Endodermal cell (in vitro differentiated cells): ENCODE data around the gene RPL18A. TPM values are rescaled to one million over a fixed set of nuclear protein-coding genes. Genes with fewer than 3 reads are reported as not detected.

Experiments
- DNase-seq: peaks from one replicate; pipeline ENCODE4 v3.0.0-alpha.2; 2017
- H3K27ac ChIP-seq: 2 replicates; pipeline ENCODE4 v1.5.1; 2013; ENCODE audit warnings: mild to moderate bottlenecking, low read depth, low read length, moderate library complexity
- H3K27me3 ChIP-seq: 2 replicates; pipeline ENCODE4 v1.6.1; 2013; ENCODE audit warnings: mild to moderate bottlenecking, low read length, moderate library complexity; ENCODE audit not compliant: insufficient read depth, control insufficient read depth, poor library complexity, severe bottlenecking
- H3K36me3 ChIP-seq: 2 replicates; pipeline ENCODE4 v1.7.0; 2013; ENCODE audit warnings: mild to moderate bottlenecking, low read length, moderate library complexity; ENCODE audit not compliant: control insufficient read depth, insufficient read depth
- H3K4me1 ChIP-seq: one replicate; pipeline ENCODE4 v1.7.0; 2013; ENCODE audit warnings: low read length; ENCODE audit not compliant: control insufficient read depth, insufficient read depth
- H3K4me3 ChIP-seq: 2 replicates; pipeline ENCODE4 v1.5.1; 2013; ENCODE audit warnings: mild to moderate bottlenecking, low read length, moderate library complexity
- H3K9ac ChIP-seq: 2 replicates; pipeline ENCODE4 v1.6.1; 2013; ENCODE audit warnings: mild to moderate bottlenecking, low read length, moderate library complexity; ENCODE audit not compliant: poor library complexity, severe bottlenecking; ENCODE audit errors: extremely low read depth
- H3K9me3 ChIP-seq: 2 replicates; pipeline ENCODE4 v1.6.1; 2013; ENCODE audit warnings: mild to moderate bottlenecking, low read length, moderate library complexity; ENCODE audit not compliant: control insufficient read depth
- H3K27ac Mint-ChIP-seq: 2 replicates; pipeline ENCODE4 v1.8.0; 2020; ENCODE audit warnings: mixed read lengths
- H3K27me3 Mint-ChIP-seq: 2 replicates; pipeline ENCODE4 v1.8.0; 2021; ENCODE audit warnings: mild to moderate bottlenecking, mixed read lengths; ENCODE audit not compliant: insufficient read depth
- H3K36me3 Mint-ChIP-seq: 2 replicates; pipeline ENCODE4 v1.8.0; 2020; ENCODE audit warnings: low read depth, mixed read lengths
- H3K4me1 Mint-ChIP-seq: 2 replicates; pipeline ENCODE4 v1.8.0; 2020; ENCODE audit warnings: mixed read lengths
- H3K4me3 Mint-ChIP-seq: 2 replicates; pipeline ENCODE4 v1.8.0; 2020; ENCODE audit warnings: mild to moderate bottlenecking, moderate library complexity, mixed read lengths
- H3K9me3 Mint-ChIP-seq: 2 replicates; pipeline ENCODE4 v1.8.0; 2020; ENCODE audit warnings: mild to moderate bottlenecking, mixed read lengths
- WGBS, 2 experiments: methylation state at CpG; one replicate each; pipeline versions ENCODE4 v1.1.5 to v1.1.7; 2013; ENCODE audit warnings: missing lambda C conversion rate in 2 of 2, mixed read lengths in 1 of 2; ENCODE audit not compliant: insufficient coverage in 1 of 2, insufficient read length in 1 of 2; 5-methylcytosine and 5-hydroxymethylcytosine counted together
- total RNA-seq, 2 donors: library from RNA; stranded (reverse); fragmentation: NEBNext Ultra II Directional in 1 of 2; extraction: Animal tissue kit (Norgen Biotek cat#: 25700) in 1 of 2; gene quantifications; 2 replicates in 1 of 2; 3 replicates in 1 of 2; pipeline ENCODE4 v1.2.1, GENCODE V29; 2021
- TF ChIP-seq, protein P1 (sequence below): fragments of 200-600 bp; sonication (generic); conservative IDR thresholded peaks from 2 replicates; pipeline ENCODE4 v1.5.0; 2021; ENCODE audit warnings: antibody characterized with exemption, mild to moderate bottlenecking

Gene RPL18A
- total RNA-seq, 2 donors from 2014 or later = 1,886 to 2,166 TPM

DNA sequence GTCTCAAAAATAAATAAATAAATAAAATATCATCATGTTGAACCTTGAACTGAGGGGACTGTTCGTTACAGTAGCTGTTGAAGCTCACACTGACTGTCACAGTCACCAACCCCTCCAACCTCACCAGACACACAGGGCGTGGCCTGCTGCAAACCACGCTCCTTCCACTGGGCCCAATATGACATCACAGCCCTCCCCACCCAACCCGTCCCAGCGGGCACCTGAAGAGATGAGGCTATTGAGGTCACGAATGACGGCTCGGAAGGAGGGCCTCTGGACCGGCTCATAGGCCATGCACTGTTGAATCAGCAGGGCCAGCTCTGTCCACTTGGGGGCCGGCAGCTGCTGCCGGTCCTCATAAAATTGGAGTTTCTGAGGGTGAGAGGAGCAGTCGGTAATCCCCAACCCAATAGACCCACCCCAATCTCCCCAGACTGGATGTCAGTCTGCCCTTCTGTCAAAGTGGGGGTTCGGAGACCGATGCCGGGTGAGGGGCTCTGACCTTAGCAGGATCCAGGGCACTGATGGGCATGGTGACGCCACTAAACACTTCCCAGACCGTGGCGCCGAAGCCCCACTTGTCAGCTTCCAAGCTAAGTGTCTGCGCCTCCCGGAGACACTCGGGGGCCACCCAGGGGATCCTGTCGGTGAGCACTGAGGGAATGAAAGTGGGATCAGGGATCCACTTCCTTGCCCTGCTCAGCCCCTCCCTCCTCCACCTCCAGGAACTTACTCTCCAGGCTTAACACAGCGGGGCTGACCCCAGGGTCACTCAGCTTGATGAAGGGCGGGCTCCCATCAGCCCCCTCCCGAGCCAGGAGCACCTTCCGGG is 25.1 kb upstream of the RPL18A start:
- no peaks in the 10 kb centered on the region for H3K9me3 Mint-ChIP-seq
- H3K27me3 Mint-ChIP-seq = peaks cover 42% of the 10 kb centered on the region
- peak; percentile 72 for DNase-seq
- TF ChIP-seq, protein P1, sequence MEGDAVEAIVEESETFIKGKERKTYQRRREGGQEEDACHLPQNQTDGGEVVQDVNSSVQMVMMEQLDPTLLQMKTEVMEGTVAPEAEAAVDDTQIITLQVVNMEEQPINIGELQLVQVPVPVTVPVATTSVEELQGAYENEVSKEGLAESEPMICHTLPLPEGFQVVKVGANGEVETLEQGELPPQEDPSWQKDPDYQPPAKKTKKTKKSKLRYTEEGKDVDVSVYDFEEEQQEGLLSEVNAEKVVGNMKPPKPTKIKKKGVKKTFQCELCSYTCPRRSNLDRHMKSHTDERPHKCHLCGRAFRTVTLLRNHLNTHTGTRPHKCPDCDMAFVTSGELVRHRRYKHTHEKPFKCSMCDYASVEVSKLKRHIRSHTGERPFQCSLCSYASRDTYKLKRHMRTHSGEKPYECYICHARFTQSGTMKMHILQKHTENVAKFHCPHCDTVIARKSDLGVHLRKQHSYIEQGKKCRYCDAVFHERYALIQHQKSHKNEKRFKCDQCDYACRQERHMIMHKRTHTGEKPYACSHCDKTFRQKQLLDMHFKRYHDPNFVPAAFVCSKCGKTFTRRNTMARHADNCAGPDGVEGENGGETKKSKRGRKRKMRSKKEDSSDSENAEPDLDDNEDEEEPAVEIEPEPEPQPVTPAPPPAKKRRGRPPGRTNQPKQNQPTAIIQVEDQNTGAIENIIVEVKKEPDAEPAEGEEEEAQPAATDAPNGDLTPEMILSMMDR = peak; percentile 62
- peaks cover 8% of the 10 kb centered on the region for H3K4me1 Mint-ChIP-seq
- H3K4me3 Mint-ChIP-seq = no peak overlapping the region
- Histone ChIP-seq H3K27ac (no peak overlapping the region), H3K27me3 (peaks cover 20% of the 10 kb centered on the region), H3K36me3 (no peaks in the 10 kb centered on the region), H3K9ac (no peak overlapping the region), H3K4me3 (no peak overlapping the region), H3K9me3 (no peaks in the 10 kb centered on the region), H3K4me1 (no peaks in the 10 kb centered on the region)
- no peaks in the 10 kb centered on the region for H3K36me3 Mint-ChIP-seq
- H3K27ac Mint-ChIP-seq = no peak overlapping the region
- WGBS, 2 experiments = 81% methylated on average over 8 to 27 of the region's 27 CpGs

DNA sequence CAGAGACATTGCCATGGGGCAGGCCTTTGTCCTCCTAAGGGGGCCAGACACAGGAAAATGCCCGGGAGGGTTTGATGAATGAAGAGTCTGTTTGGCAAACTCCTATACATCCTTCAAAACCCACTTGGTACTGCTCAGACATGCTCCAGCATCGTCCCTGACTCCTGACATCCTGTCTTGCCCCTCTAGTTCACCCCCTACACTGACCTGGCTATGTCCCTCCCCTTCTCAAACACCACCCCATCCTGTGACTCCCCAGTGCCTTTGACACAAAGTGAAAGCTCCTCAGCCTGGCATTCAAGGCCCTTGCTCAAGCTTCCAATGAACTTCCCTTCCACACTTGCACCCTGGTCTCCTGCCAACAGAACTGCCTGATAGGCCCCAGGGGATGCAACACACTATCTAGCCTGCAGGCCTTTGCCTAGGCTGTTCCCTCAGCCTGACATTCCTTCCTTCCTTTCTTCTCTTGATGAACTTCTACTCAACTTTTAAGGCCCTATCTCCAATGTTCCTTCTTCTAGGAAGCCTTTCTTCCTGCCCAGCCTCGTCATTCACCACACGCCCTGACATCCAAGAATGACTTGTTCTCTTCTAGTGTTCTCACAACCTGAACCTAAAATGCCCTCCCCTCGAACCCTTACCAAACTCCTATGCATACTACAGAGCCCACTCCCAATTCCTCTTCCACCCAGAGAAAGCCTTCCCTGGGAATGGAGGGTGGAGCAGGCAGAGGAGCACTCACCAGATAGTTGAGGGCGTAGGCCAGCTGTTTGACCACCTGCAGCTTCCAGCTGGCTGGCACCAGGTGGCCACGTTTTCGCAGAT is 24.3 kb upstream of the RPL18A start:
- no peak for DNase-seq
- 71 to 79% methylated on average over 5 to 8 of the region's 8 CpGs for WGBS, 2 experiments
- H3K36me3 Mint-ChIP-seq = no peaks in the 10 kb centered on the region
- peaks cover 5% of the 10 kb centered on the region for H3K4me1 Mint-ChIP-seq
- peaks cover 27% of the 10 kb centered on the region for H3K27me3 ChIP-seq
- peaks cover 47% of the 10 kb centered on the region for H3K27me3 Mint-ChIP-seq
- no peak overlapping the region for H3K4me3 Mint-ChIP-seq
- no peaks in the 10 kb centered on the region for H3K4me1 ChIP-seq
- H3K27ac Mint-ChIP-seq = no peak overlapping the region
- no peak overlapping the region for H3K9ac ChIP-seq
- no peak overlapping the region for H3K27ac ChIP-seq
- H3K4me3 ChIP-seq = no peak overlapping the region
- H3K9me3 Mint-ChIP-seq = no peaks in the 10 kb centered on the region
- H3K36me3 ChIP-seq = no peaks in the 10 kb centered on the region
- no peaks in the 10 kb centered on the region for H3K9me3 ChIP-seq
- TF ChIP-seq, protein P1 = no peak

DNA sequence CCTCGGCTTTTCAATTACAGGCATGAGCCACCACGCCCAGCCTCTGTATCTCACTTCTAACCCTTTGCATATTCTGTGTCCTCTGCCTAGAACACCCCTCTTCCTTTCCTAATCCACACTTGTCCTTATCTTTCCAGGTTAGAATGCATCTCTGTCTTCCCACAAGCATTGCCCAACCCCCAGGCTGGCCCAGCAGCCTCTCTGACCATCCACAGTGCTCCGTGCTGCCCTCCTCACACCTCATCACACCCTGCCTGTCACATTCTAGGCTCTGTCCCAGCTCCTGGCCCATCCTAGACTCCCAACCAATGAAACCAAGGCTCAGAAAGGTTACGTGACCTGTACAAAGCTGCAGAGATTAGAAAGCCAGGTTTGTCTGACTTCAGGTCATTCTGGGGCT is 23.2 kb upstream of the RPL18A start:
- no peak overlapping the region for H3K4me3 Mint-ChIP-seq
- H3K9ac ChIP-seq = no peak overlapping the region
- H3K27me3 ChIP-seq = peaks cover 33% of the 10 kb centered on the region
- peaks cover 8% of the 10 kb centered on the region for H3K4me1 Mint-ChIP-seq
- TF ChIP-seq, protein P1 = no peak
- no peak overlapping the region for H3K27ac Mint-ChIP-seq
- 71 to 82% methylated on average over 3 to 4 of the region's 4 CpGs for whole genome bisulfite sequencing, 2 experiments
- no peaks in the 10 kb centered on the region for H3K36me3 ChIP-seq
- H3K9me3 Mint-ChIP-seq = no peaks in the 10 kb centered on the region
- H3K27ac ChIP-seq = no peak overlapping the region
- DNase-seq = no peak
- H3K36me3 Mint-ChIP-seq = no peaks in the 10 kb centered on the region
- H3K4me1 ChIP-seq = no peaks in the 10 kb centered on the region
- no peak overlapping the region for H3K4me3 ChIP-seq
- H3K27me3 Mint-ChIP-seq = peaks cover 53% of the 10 kb centered on the region
- H3K9me3 ChIP-seq = no peaks in the 10 kb centered on the region
